Choroid plexus epithelial cell (primary cell): ENCODE results near the gene KCNB1.
A peak's percentile ranks its signal among the peaks of the same experiment; 100 is the strongest.

Source experiments
- DNase-seq: peaks from one replicate; pipeline ENCODE4 v3.0.0-alpha.2; 2010; ENCODE audit warnings: low read depth
- H3K4me3 ChIP-seq: 2 replicates; pipeline ENCODE4 v1.5.1; 2011; ENCODE audit warnings: low read depth, mild to moderate bottlenecking, control low read depth, low read length, moderate library complexity
- CTCF ChIP-seq: conservative IDR thresholded peaks from 2 replicates; pipeline ENCODE4 v1.5.1; 2011; ENCODE audit warnings: low read depth, mild to moderate bottlenecking, control low read depth, inconsistent platforms, low read length, moderate library complexity

KCNB1 gene

GRCh38 chr20:49420811-49421295 is 61.6 kb downstream of the KCNB1 start:
- DNase-seq, result peak; percentile 37
- no peak for TF ChIP-seq CTCF
- no peak overlapping the region for H3K4me3 ChIP-seq

- H3K4me3 ChIP-seq, result no peak overlapping the region
- peak; percentile 16 for DNase-seq
- no peak for TF ChIP-seq CTCF
Measured at GRCh38 chr20:49420292-49420691, 62.2 kb downstream of the KCNB1 start.

GRCh38 chr20:49419785-49420184 is 62.7 kb downstream of the KCNB1 start:
- no peak for TF ChIP-seq CTCF
- no peak for DNase-seq
- no peak overlapping the region for H3K4me3 ChIP-seq

- no peak overlapping the region for H3K4me3 ChIP-seq
- no peak for DNase-seq
- no peak for TF ChIP-seq CTCF
Measured at GRCh38 chr20:49418809-49419208, 63.7 kb downstream of the KCNB1 start.

- H3K4me3 ChIP-seq, result no peak overlapping the region
- TF ChIP-seq CTCF, result no peak
- DNase-seq, result no peak
Measured at GRCh38 chr20:49417843-49418555, 64.5 kb downstream of the KCNB1 start.

- TF ChIP-seq CTCF, result no peak
- DNase-seq, result no peak
- no peak overlapping the region for H3K4me3 ChIP-seq
Measured at GRCh38 chr20:49415668-49416044, 66.8 kb downstream of the KCNB1 start.
